Effector memory CD4-positive, alpha-beta T cell (primary cell): ENCODE results near the gene NDUFV1.
"Not testable (repeated sequence)": the region's sequence is repeated elsewhere in the genome, so short reads cannot be mapped to it uniquely, and the experiment has no call there.

Experiments used
- DNase-seq, 3 donors: peaks; one replicate each; pipeline ENCODE4 v3.0.0-alpha.2; 2020
- H3K27ac ChIP-seq: 2 replicates; pipeline ENCODE4 v1.7.0; 2013; ENCODE audit warnings: mild to moderate bottlenecking, low read length, moderate library complexity; ENCODE audit not compliant: insufficient read depth, poor library complexity, severe bottlenecking
- H3K27me3 ChIP-seq: replicated peaks from 2 replicates; pipeline ENCODE4 v1.7.0; 2013; ENCODE audit warnings: mild to moderate bottlenecking, low read length; ENCODE audit not compliant: insufficient read depth, control insufficient read depth, poor library complexity, severe bottlenecking
- H3K36me3 ChIP-seq: 2 replicates; pipeline ENCODE4 v1.7.0; 2013; ENCODE audit warnings: mild to moderate bottlenecking, low read length, moderate library complexity; ENCODE audit not compliant: control insufficient read depth, insufficient read depth
- H3K4me1 ChIP-seq: 2 replicates; pipeline ENCODE4 v1.7.0; 2013; ENCODE audit warnings: low read length, mild to moderate bottlenecking; ENCODE audit not compliant: control insufficient read depth, insufficient read depth, poor library complexity, severe bottlenecking
- H3K4me3 ChIP-seq: 2 replicates; pipeline ENCODE4 v1.7.0; 2013; ENCODE audit warnings: low read length, low read depth, mild to moderate bottlenecking; ENCODE audit not compliant: insufficient read depth, poor library complexity, severe bottlenecking
- H3K9me3 ChIP-seq: 2 replicates; pipeline ENCODE4 v1.7.0; 2013; ENCODE audit warnings: mild to moderate bottlenecking, low read length, moderate library complexity; ENCODE audit not compliant: control insufficient read depth

Gene NDUFV1

DNA sequence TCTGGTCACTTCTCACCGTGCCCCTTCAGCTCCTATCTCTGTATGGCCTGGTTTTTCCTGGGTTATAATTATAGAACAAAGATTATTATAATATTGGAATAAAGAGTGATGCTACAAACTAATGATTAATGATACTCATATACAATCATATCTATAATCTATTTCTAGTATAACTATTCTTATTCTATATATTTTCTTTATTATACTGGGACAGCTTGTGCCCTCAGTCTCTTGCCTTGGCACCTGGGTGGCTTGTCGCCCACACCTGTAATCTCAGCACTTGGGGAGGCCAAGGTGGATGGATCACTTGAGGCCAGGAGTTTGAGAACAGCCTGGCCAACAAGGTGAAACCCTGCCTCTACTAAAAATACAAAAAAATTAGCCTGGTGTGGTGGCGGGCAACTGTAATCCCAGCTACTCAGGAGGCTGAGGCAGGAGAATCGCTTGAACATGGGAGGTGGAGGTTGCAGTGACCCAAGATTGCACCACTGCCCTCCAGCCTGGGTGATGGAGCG, 53.0 kb downstream of the NDUFV1 start:
- H3K27ac ChIP-seq, H3K4me1 ChIP-seq, H3K27me3 ChIP-seq, H3K36me3 ChIP-seq, H3K4me3 ChIP-seq, H3K9me3 ChIP-seq, DNase-seq: not testable (repeated sequence)

DNA sequence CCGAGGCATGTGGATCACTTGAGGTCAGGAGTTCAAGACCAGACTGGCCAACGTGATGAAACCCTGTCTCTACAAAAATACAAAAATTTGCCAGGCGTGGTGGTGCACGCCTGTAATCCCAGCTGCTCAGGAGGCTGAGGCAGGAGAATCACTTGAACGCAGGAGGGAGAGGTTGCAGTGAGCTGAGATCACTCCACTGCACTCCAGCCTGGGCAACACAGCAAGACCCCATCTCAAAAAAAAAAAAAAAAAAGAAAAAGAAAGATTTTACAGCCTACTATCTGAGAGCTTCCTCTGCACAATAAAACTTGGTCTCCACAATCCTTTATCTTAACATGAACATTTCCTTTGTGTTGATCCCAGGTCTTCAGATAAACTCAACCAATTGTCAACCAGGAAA, 54.0 kb downstream of the NDUFV1 start:
- H3K4me1 ChIP-seq, H3K27ac ChIP-seq, H3K36me3 ChIP-seq, H3K9me3 ChIP-seq, H3K27me3 ChIP-seq, DNase-seq, H3K4me3 ChIP-seq: not testable (repeated sequence)
